ENCODE results near the gene GPR162.

Gene GPR162

GRCh38 chr12:6777386-6777785, 44.2 kb upstream of the GPR162 start:
- no peak overlapping the region for H3K4me3 ChIP-seq (ENCODE audit: low read length)

GRCh38 chr12:6778217-6778573, 43.4 kb upstream of the GPR162 start:
- H3K27me3 ChIP-seq (replicated peaks; ENCODE audit: insufficient read depth, low read length), result 0 out of 2 replicates have a peak, but pooled peaks cover 11% of the 10 kb centered on the region
- peak overlapping the region; percentile 64 for H3K4me3 ChIP-seq (ENCODE audit: low read length)
- H2AFZ ChIP-seq (ENCODE audit: low read length), result peak overlapping the region; percentile 91
- H3K79me2 ChIP-seq (ENCODE audit: low read length), result no peaks in the 10 kb centered on the region
- no peaks in the 10 kb centered on the region for H3K36me3 ChIP-seq (replicated peaks; ENCODE audit: insufficient read depth, low read length)
- peaks cover 23% of the 10 kb centered on the region for H3K4me1 ChIP-seq (ENCODE audit: low read length)
- H3K9me2 ChIP-seq (replicated peaks; ENCODE audit: insufficient read depth, low read length), result no peaks in the 10 kb centered on the region
- H3K27ac ChIP-seq (ENCODE audit: low read length), result no peak overlapping the region
- DNase-seq, result no peak
- H3K9ac ChIP-seq (ENCODE audit: low read length), result peak overlapping the region; percentile 30; the same call in 1 of the 2 replicates
- H3F3A ChIP-seq (ENCODE audit: insufficient read depth, low read length), result peaks cover under 1% of the 10 kb centered on the region; the same call in 1 of the 2 replicates
- H3K9me3 ChIP-seq (replicated peaks; ENCODE audit: insufficient read depth, low read length), result no peaks in the 10 kb centered on the region
- no peaks in the 10 kb centered on the region for H4K20me1 ChIP-seq (ENCODE audit: insufficient read depth, low read length)
- peak overlapping the region; percentile 97 for H3K4me2 ChIP-seq (ENCODE audit: low read depth, low read length)
- TF ChIP-seq EZH2phosphoT487 (IDR thresholded peaks at IDR 0.05; ENCODE audit: low read length) (no peak), EZH2 (optimal IDR thresholded peaks at IDR 0.05; ENCODE audit: low read depth, low read length) (no peak), CTCF (IDR thresholded peaks at IDR 0.05; ENCODE audit: low read length) (no peak)

More at GRCh38 chr12:6777386-6777785, 44.2 kb upstream of the GPR162 start:
- H3K9me2 ChIP-seq (replicated peaks; ENCODE audit: insufficient read depth, low read length), result no peaks in the 10 kb centered on the region
- H3K9me3 ChIP-seq (replicated peaks; ENCODE audit: insufficient read depth, low read length), result no peaks in the 10 kb centered on the region
- TF ChIP-seq CTCF (IDR thresholded peaks at IDR 0.05; ENCODE audit: low read length) (no peak), EZH2phosphoT487 (IDR thresholded peaks at IDR 0.05; ENCODE audit: low read length) (no peak), EZH2 (optimal IDR thresholded peaks at IDR 0.05; ENCODE audit: low read depth, low read length) (no peak)
- H3K79me2 ChIP-seq (ENCODE audit: low read length), result no peaks in the 10 kb centered on the region
- H3K27ac ChIP-seq (ENCODE audit: low read length), result no peak overlapping the region
- no peaks in the 10 kb centered on the region for H4K20me1 ChIP-seq (ENCODE audit: insufficient read depth, low read length)
- H3K36me3 ChIP-seq (replicated peaks; ENCODE audit: insufficient read depth, low read length), result no peaks in the 10 kb centered on the region
- no peaks in the 10 kb centered on the region for H3F3A ChIP-seq (ENCODE audit: insufficient read depth, low read length)
- no peak for DNase-seq
- peaks cover 15% of the 10 kb centered on the region for H3K4me1 ChIP-seq (ENCODE audit: low read length)
- no peak overlapping the region for H3K4me2 ChIP-seq (ENCODE audit: low read depth, low read length)
- no peak overlapping the region for H2AFZ ChIP-seq (ENCODE audit: low read length)
- H3K27me3 ChIP-seq (replicated peaks; ENCODE audit: insufficient read depth, low read length), result peaks cover 11% of the 10 kb centered on the region; the same call in 1 of the 2 replicates
- H3K9ac ChIP-seq (ENCODE audit: low read length), result no peak overlapping the region

- peak overlapping the region; percentile 91 for H2AFZ ChIP-seq (ENCODE audit: low read length)
These were observed 42.8 kb upstream of the GPR162 start for GRCh38 chr12:6778574-6779550.

More at GRCh38 chr12:6778574-6779550, 42.8 kb upstream of the GPR162 start:
- H3K27ac ChIP-seq (ENCODE audit: low read length), result no peak overlapping the region
- peaks cover 6% of the 10 kb centered on the region for H3F3A ChIP-seq (ENCODE audit: insufficient read depth, low read length)
- H3K79me2 ChIP-seq (ENCODE audit: low read length), result no peaks in the 10 kb centered on the region
- no peaks in the 10 kb centered on the region for H3K9me2 ChIP-seq (replicated peaks; ENCODE audit: insufficient read depth, low read length)
- no peaks in the 10 kb centered on the region for H3K36me3 ChIP-seq (replicated peaks; ENCODE audit: insufficient read depth, low read length)
- DNase-seq, result peak; percentile 89
- H3K4me2 ChIP-seq (ENCODE audit: low read depth, low read length), result peak overlapping the region; percentile 97
- peak overlapping the region; percentile 30; the same call in 1 of the 2 replicates for H3K9ac ChIP-seq (ENCODE audit: low read length)
- H4K20me1 ChIP-seq (ENCODE audit: insufficient read depth, low read length), result no peaks in the 10 kb centered on the region
- 0 out of 2 replicates have a peak, but pooled peaks cover 11% of the 10 kb centered on the region for H3K27me3 ChIP-seq (replicated peaks; ENCODE audit: insufficient read depth, low read length)
- H3K4me1 ChIP-seq (ENCODE audit: low read length), result peaks cover 30% of the 10 kb centered on the region
- no peaks in the 10 kb centered on the region for H3K9me3 ChIP-seq (replicated peaks; ENCODE audit: insufficient read depth, low read length)
- TF ChIP-seq EZH2phosphoT487 (IDR thresholded peaks at IDR 0.05; ENCODE audit: low read length), result no peak
- TF ChIP-seq CTCF (IDR thresholded peaks at IDR 0.05; ENCODE audit: low read length), result peak; percentile 96
- peak overlapping the region; percentile 64 for H3K4me3 ChIP-seq (ENCODE audit: low read length)

Measured in MM.1S (cell line).